ENCODE data around the gene PEAK3.

PEAK3 gene

DNA sequence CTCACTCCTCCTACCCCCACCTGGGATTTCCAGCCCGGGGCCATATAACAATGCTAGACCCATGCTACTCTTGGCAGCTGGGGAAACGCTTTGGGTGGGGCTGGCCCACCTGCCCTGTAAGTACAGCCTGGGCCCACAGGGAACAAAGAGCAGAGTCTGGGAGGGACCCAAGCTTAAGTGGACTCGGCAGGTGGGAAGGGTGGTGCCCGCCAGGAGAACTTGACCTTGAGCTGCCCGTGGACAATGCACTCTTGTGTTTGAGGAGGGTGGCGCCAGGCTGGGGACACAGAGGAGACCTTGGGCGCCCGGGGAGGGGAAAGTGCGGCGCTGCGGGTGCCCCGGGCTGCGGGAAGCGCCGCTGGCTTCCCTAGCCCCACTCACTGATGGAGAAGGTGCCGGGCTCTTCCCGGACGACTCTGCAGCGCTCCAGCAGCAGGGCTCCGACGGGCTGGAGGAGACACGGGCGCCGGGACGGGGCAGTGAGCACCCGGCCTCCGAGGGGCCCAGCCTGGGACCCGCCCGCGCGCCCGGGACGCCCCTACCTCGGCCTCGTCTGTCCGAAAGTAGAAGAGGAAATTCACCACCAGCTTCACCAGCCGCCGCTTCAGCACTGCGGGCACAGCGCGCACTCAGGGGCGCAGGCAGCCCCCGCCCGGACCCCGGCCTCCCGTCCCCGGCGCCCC is 46.5 kb downstream of the PEAK3 start:
- DNase-seq, result no peak

DNA sequence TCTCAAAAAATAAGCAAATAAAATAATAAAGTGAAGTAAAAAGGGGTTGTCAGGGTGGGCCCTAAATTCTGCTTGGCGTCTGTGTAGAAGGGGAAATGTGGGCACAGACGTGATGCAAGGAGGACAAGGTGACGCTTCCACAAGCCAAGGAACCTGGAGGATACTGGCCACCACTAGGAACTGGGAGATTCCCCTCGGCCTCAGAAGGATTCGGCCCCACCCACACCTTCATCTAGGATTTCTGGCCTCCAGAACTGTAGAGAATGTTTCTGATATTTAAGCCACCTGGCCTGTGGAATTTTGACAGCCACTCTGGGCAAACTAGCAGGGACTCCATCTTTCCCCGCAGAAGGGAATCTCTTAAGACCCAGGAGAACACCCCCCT is 47.0 kb downstream of the PEAK3 start:
- DNase-seq, result no peak

DNA sequence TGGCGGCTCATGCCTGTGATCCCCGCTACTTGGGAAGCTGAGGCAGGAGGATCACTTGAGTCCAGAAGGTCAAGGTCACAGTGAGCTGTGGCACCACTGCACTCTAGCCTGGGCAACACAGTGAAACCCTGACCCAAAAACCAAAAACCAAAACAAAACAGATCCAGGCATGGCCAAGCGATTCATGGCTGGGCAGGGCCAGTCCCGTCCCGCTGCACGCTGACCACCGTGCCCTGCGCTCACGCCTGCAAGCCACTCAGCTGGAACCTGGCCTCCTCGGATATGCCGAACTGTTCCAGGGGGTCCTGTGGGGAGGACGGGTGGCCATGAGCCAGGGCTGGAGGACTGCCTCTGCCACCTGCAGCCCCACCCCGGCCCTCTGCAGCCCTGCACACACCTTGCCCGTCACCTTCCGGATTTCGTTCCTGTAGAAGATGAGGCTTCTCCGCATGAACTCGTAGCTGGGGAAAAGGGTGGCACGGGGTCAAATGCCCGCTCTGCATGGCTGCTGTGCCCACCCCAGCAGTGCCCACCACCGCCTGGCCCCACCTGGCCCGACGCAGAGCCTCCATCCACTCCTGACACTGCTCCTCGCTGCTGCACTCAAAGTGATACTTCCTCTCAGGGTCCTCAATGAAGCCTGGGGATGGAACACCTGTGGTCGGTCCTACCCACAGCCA is 48.2 kb downstream of the PEAK3 start:
- DNase-seq, result no peak

DNA sequence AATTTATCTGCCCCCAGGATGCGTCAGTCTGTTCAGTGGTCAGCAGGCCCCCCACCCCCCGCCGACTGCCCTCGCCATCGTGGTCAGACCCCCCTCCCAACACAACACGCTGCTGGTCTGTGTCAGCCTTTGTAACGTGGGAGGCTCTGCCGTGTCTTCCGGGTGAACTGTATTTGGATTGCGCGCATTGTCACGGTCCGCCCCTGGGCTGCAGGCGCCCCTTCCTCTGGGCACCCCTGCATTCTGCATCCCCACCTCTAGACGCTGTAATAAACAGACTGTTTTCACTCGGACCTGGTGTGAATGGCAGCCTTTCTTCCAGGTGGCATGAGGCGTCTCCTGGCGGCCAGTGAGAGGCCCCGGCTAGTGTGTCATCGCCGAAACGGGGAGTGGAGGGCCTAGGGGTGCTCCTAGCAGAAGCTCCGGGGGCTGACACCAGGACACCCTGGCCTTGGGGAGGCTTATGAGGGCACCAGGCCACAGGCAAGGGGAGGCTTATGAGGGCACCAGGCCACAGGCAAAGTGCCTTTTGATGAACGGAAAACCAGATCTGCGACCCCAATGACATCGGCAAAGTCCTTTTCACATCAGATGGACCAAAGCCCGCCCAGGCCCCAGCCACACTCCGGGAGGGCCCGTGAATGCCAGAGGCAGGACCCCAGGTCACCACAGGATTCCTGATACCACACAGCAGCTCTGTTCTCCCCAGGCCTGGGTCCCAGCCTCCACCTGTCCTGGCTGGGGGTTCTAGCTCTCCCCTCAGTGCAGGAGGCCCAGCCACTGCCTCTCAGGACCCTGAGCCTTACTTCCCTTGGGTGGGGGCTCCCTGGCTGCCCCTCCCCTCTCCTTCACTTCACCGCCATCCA is 49.5 kb downstream of the PEAK3 start:
- no peak for DNase-seq

DNA sequence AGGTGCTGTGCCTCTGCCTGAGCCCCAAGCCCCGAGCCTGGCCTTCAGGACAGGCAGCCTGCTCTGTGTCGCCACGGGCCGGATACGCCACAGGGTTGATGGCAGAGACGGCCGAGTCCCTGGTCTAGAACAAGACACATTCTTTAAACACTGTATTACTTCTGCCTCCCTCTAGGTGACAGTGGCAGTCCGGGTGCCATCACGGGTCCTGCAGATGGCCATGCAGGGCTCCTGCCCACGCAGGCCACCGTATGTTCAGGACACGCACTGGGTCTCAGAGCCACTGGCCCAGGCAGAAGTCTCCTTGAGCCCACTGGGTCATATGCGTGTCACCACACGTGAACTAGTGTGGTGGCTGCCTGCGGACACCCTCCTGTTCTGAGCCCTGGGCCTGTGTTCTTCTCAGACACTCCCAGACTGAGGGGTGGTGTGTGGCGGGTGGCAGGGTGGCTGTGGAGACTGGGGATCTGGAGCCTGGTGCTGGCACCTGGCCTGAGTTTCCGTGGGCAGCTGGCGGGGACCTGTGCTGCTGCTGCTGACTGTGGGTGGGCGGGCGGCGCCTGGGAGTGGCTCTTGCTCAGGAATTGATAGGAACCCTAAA is 50.3 kb downstream of the PEAK3 start:
- no peak for DNase-seq

DNA sequence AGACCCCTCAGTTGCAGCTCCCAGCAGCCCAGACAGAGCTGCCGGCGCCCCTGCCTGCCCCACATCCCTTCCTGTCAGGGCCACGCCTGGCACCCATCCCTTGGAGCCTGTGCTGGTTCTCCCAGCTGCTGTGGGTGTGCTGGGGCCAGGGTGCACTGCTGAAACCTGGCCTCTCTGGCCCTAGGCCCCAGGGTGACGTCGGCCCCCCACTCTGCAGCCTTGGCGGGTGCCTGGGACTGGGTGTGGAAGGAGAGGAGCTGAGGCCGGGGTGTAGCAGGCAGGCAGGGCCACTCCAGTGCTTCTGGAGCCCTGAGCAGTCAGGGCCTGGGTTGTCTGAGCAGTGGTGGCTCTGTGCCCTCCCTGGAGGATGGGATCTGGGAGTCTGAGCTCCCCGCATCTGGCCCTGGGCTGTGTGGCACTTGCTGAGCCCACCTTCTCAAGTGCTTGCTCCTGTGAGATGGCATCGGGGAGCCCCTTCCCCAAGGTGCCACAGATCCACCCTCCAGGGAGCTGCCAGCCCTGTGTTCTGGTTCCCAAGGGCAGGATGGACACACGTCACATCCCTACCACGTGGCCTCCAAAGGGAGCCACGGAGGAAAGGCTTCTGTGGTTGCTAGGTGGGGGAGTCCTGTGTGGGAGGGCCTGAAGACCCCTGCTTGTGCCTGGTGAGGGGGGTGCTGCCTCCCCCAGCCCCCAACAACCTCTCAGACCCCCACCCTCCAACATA is 51.0 kb downstream of the PEAK3 start:
- DNase-seq, result no peak

DNA sequence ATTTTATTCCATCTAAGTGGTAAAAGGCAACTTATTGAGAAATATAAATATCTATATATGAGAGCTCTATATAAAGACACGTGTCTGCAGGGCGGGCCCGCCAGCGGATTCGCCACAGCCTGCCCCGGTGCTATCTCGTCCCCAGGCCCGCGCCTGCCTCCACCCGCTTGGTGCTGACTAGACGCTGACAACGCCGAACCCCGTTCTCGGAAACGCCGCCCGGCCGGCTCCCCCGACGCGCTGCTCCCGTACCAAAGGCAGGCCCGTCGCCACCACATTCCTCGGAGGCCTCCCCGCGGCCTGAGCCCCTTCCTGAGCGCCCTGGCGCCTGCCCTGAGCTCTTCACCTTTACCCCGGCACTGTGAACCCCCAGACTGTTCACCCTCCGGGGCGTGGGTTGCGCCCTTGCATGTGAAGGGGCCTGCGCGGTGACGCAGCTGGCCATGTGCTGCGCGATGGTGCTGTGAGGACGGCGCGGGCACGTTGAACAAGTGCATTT is 51.9 kb downstream of the PEAK3 start:
- no peak for DNase-seq

DNA sequence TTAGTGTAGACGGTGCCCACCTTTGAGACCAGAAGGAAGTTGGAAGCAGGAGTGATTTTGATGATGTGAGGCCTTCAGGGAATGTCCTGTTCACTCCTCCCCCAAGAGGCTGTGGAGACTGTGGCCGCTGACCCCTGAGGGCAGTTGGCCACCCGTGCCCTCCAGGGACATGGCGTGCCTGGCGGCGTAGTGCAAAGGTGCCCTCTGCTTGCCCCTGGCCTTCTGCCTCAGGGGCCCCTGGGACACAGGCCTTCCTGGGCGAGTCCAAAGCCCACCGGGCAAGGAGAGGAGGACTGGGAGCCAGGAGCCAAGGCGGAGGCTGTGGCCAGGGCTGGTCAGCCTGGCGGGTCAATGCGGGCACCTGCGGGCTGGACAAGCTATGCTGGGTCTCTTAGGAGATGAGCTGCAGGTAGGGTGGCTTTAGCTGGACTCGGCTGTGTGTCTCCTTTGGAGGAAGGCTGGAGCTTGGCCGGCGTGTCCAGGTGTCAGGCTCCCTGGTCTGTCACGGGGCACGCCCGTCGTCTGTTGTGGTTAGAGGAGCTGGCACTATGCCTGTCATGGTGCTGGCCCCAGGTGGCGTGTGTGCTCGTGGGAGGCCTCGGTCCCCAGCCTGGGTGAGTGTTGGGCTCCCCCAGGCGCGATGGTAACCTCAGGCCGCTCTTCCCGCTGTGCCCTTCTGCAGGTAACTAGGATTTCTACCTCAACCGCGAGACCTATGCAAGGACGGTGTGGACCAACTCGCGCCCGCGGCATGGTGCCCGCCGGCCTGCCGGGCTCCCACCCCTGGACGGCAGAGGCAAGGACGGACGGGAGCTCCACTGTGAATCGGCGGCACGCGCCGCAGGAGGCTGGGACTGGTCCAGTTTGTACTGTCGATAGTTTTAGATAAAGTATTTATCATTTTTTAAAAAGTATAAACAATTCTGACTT is 52.6 kb downstream of the PEAK3 start:
- DNase-seq, result no peak

DNA sequence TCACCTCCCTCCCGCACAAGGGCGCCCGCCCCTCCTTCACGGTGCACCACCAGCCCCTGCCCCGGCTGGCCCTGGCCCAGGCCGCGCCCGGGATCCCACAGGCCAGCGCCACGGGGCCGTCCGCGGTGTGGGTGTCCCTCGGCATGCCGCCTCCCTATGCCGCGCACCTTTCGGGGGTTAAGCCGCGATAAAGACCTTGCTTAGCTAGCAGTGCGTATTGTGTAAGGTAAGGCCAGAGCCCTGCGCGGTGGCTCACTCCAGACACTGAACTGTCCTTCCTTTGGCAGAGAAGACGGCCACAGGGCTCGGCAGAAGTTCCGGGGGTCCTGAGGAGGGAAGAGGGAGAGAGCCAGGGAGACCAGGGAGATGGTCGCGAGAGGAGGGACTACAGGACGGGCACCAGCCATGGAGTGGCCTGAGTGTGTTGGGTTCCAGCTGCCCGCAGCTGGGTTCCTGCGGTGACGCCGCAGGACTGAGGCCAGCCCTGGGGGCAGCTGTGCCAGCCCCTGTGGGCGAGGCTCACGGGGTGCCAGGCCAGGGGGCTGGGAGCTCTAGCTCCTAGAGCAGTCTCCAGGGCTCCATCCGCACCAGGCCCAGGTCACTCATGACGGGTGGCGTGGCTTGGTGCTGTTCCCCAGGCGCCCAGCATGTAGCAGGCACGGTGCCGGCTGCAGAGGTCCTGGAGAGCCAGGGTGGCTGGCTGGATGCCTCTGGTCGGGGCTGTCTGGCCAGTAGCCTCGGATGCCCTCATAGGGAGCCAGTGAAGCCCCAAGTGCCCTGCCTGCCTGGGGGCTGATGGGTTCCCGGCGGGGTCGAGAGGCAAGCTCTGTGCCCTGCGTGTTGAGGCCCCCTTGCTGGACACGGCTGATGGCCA is 53.6 kb downstream of the PEAK3 start:
- no peak for DNase-seq

DNA sequence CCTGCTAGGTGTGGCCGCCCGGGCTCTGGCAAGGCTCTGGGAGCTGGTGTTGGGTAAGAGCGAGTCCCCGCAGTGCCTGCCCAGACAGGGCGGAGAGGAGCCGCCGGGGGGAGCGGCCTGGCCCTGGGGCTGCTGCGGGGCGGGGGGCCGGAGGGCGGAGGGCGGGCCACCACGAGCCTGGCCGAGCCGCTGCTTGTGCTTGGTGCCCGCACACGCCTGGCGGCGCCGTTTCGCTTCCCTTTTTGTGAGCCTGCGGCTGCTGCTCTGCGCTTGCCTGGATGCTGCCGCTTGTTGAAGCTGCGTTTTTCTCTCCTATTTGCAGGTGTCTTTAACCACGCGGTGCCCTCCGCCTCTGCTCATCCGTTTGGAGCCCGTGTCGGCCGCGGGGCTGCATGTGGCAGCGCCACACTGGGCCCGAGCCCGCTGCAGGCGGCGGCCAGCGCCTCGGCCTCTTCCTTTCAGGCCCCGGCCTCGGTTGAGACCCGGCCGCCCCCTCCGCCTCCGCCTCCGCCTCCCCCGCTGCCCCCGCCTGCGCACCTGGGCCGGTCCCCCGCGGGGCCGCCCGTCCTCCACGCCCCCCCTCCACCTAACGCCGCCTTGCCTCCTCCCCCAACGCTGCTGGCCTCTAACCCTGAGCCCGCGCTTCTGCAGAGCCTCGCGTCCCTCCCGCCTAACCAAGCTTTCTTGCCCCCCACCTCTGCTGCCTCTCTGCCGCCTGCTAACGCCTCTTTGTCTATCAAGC is 54.4 kb downstream of the PEAK3 start:
- DNase-seq, result no peak

DNA sequence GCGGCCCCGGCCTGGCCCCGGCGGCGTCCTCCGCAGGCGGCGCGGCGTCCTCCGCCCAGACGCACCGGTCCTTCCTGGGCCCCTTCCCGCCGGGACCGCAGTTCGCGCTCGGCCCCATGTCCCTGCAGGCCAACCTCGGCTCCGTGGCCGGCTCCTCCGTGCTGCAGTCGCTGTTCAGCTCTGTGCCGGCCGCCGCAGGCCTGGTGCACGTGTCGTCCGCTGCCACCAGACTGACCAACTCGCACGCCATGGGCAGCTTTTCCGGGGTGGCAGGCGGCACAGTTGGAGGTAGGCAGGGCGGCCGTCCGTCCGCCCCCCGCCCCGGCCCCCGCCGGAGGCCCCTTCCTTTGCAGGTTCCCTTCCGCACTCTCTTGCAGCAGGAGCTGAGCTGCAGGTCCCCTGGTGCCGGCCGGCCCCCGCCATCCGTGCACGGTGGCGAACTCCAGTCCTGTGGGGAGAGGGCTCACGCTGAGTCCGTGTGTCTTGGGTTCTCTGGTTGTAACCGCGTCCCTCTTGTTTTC is 55.1 kb downstream of the PEAK3 start:
- no peak for DNase-seq

DNA sequence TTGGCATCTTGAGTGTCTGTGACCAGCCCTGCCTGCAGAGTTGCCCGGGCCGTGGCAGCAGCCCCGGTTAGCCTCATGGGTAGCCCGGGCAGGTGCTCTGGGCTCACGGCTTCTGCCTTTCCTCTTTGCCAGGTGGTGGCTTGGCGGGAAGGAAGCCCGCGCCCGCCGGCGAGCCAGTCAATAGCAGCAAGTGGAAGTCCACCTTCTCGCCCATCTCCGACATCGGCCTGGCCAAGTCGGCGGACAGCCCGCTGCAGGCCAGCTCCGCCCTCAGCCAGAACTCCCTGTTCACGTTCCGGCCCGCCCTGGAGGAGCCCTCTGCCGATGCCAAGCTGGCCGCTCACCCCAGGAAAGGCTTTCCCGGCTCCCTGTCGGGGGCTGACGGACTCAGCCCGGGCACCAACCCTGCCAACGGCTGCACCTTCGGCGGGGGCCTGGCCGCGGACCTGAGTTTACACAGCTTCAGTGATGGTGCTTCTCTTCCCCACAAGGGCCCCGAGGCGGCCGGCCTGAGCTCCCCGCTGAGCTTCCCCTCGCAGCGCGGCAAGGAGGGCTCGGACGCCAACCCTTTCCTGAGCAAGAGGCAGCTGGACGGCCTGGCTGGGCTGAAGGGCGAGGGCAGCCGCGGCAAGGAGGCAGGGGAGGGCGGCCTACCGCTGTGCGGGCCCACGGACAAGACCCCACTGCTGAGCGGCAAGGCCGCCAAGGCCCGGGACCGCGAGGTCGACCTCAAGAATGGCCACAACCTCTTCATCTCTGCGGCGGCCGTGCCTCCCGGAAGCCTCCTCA is 55.7 kb downstream of the PEAK3 start:
- DNase-seq, result no peak

DNA sequence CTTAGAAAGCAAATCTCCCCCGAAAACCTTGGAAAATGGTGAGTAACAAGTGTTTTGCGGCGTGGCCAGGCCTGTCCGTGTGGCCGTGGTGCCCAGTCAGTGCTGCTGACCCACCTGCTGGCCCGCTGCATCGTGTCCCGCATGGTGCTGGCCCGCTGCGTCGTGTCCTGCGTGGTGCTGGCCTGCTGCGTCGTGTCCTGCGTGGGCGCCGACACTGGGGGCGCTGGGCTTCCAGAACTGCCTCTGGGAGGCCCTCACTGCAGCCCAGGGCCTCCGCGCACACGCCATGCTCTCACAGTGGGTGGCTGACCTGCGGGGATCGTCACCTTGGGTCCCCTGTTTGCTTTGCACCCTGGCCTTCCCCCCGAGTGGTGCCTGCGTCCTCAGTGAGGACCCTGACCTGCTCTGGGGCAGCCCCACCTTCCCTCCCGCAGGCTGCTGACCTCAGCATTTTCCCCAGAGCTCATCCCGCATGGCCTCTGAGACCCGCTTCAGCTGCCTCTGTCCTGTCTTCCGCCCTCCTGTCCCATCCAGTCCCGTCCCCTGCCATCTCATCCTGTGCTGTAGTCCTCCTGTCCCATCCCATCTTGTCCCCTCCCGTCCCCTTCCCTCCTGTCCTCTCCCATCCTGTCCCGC is 56.4 kb downstream of the PEAK3 start:
- DNase-seq, result no peak

DNA sequence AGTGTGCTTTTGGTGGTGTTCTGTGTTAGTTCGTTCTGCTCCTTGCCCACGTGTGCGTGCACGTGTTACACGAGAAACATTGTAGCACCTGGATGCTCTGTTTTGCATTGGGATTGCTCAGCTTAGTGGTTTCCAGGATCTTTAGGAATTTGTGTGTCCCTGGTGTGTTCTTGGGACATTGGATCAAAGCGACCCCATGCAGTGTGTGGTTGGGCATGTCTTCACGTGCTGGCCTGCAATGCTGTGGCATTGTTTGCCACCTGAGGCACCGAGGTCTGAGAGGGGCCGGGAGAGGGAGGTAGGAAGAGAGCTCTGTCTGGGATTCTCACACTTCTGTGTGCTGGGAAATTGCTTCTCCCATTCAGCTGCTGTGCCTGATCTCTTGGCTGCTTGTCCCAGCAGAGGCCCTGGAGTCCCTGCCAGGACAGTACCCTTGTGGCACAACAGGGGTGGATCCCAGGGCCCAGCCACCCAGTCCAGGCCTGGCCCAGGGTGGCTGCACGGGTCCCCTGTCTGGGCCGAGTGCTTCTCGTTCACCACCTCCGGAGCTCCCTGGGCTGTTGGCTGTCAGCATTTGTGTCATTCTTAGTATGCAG is 57.1 kb downstream of the PEAK3 start:
- no peak for DNase-seq

All from CD4-positive, alpha-beta T cell treated with Interleukin-17A for 4 hours (primary cell).